ENCODE measurements around the gene CYLD. TPM values are rescaled to one million over a fixed set of nuclear protein-coding genes. Genes with fewer than 3 reads are reported as not detected.

The CYLD gene
- total RNA-seq, 4 donors from 2014 or later = 79.2 to 180 (median 92.4) TPM

- DNase-seq = no peak
- 90 to 95% methylated on average over 1 of the region's 1 CpG for WGBS, 2 donors
- intact Hi-C loops (cut with DNase I) = no loop called here
These were observed 2.9 kb upstream of the CYLD start for GRCh38 chr16:50739031-50739430.

GRCh38 chr16:50740736-50741135 is 1.1 kb upstream of the CYLD start:
- no peak for TF ChIP-seq POLR2A (IDR thresholded peaks at IDR 0.05)
- TF ChIP-seq, protein P1, sequence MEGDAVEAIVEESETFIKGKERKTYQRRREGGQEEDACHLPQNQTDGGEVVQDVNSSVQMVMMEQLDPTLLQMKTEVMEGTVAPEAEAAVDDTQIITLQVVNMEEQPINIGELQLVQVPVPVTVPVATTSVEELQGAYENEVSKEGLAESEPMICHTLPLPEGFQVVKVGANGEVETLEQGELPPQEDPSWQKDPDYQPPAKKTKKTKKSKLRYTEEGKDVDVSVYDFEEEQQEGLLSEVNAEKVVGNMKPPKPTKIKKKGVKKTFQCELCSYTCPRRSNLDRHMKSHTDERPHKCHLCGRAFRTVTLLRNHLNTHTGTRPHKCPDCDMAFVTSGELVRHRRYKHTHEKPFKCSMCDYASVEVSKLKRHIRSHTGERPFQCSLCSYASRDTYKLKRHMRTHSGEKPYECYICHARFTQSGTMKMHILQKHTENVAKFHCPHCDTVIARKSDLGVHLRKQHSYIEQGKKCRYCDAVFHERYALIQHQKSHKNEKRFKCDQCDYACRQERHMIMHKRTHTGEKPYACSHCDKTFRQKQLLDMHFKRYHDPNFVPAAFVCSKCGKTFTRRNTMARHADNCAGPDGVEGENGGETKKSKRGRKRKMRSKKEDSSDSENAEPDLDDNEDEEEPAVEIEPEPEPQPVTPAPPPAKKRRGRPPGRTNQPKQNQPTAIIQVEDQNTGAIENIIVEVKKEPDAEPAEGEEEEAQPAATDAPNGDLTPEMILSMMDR (IDR thresholded peaks at IDR 0.05) = no peak
- Histone ChIP-seq H3K27ac (no peak overlapping the region), H3K36me3 (no peaks in the 10 kb centered on the region), H3K9me3 (no peaks in the 10 kb centered on the region), H3K4me1 (peaks cover 25 to 33% of the 10 kb centered on the region in 2 donors), H3K4me3 (replicated peaks in 1 of 3) (no peak overlapping the region), H3K27me3 (no peaks in the 10 kb centered on the region)
- no peak for DNase-seq
- intact Hi-C loops (cut with DNase I) = no loop called here
- WGBS, 2 donors = 63 to 72% methylated on average over 1 of the region's 1 CpG

More at GRCh38 chr16:50739031-50739430, 2.9 kb upstream of the CYLD start:
- Histone ChIP-seq H3K27me3 (no peaks in the 10 kb centered on the region), H3K4me3 (replicated peaks in 1 of 3) (no peak overlapping the region), H3K27ac (no peak overlapping the region), H3K9me3 (no peaks in the 10 kb centered on the region), H3K36me3 (no peaks in the 10 kb centered on the region), H3K4me1 (peaks cover 13 to 17% of the 10 kb centered on the region in 2 donors)
- no peak for TF ChIP-seq POLR2A (IDR thresholded peaks at IDR 0.05)
- TF ChIP-seq, protein P1 (IDR thresholded peaks at IDR 0.05) = no peak

DNA sequence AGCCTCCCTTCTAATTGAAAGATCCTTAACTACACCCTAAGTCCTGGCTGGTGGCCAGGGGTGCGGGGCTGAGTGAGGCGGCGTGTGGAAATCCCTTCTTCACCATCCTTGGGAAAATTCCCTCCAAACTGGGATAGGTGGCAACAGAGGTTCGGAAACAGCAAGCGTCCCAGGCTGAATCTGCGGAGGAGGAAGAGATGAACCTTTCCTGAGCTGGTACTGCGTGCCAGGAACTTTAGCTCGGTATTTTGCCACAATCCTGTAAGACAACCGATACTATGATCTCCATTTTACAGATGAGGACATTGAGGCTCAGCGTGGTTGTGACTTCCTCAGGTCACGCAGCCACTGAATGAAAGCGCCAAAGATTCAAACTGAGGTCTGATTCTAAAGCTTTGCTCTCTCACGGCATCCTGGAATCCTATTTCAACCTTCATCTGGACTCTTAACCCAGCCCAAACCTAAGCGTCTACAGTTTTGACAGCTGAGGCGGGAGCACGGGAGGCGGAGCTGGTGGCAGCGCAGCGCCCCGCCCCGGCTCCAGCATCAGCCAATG is 583 bp upstream of the CYLD start:
- Histone ChIP-seq H3K4me3 (replicated peaks in 1 of 3) (peak overlapping the region; percentile 9 to 26 (median 18)), H3K27me3 (no peaks in the 10 kb centered on the region), H3K9me3 (no peaks in the 10 kb centered on the region), H3K27ac (peak overlapping the region in 2 of 3 donors; percentile 18 to 25), H3K36me3 (no peaks in the 10 kb centered on the region), H3K4me1 (peaks cover 29 to 39% of the 10 kb centered on the region in 2 donors)
- WGBS, 2 donors = 9 to 13% methylated on average over 17 to 21 of the region's 21 CpGs
- intact Hi-C loops (cut with DNase I) = no loop called here
- TF ChIP-seq POLR2A (IDR thresholded peaks at IDR 0.05) = no peak
- TF ChIP-seq, protein P1 (IDR thresholded peaks at IDR 0.05) = no peak
- DNase-seq = peak; percentile 5 to 26

DNA sequence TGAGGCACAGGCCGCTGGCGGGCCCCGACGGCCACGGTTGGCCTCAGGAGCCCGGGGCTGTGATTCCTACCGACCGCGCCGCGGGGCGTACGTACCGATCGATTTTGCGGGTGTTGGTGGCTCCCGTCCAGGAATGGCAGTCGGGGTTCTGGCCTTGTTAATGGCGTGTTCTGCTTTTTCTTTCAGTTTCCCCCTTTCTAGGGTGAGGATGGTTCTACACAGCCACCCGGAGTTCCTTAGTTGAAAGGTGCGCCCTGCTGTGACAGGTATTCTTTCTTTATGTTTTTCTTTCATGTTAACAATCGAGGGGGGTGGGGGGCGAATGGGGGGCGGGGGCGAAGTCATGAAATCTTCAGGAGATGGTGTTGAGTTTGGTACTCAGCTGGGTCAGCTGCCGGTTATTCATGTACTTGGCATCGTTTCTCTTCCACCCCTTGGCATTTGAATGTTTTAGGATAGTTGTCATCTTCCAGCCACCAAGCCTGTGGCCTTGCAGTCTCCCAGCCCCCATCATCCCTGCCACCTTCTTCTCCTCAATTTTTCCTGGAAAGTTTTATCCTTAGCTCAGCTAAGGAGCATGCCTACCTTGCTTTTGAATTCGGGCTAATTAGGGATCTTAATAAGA is 802 bp downstream of the CYLD start:
- H3K4me1 ChIP-seq = peaks cover 36 to 47% of the 10 kb centered on the region in 2 donors

More for the DNA sequence above, 802 bp downstream of the CYLD start:
- Histone ChIP-seq H3K27ac (peak overlapping the region; percentile 74 to 88 (median 88)), H3K9me3 (no peaks in the 10 kb centered on the region), H3K27me3 (no peaks in the 10 kb centered on the region), H3K36me3 (no peaks in the 10 kb centered on the region), H3K4me3 (replicated peaks in 1 of 3) (peak overlapping the region; percentile 72 to 91 (median 86))
- WGBS, 2 donors = 2% methylated on average over 10 to 27 of the region's 28 CpGs
- intact Hi-C loops (cut with DNase I) = no loop called here
- TF ChIP-seq POLR2A (IDR thresholded peaks at IDR 0.05) = no peak
- TF ChIP-seq, protein P1 (IDR thresholded peaks at IDR 0.05) = no peak
- peak; percentile 24 to 30 for DNase-seq
